Activated T-cell treated with anti-CD3 and anti-CD28 coated beads for 24 hours (primary cell): ENCODE measurements around the gene NAA15.
"Not testable (repeated sequence)": the region's sequence is repeated elsewhere in the genome, so short reads cannot be mapped to it uniquely, and the experiment has no call there.

Source experiments
- DNase-seq: peaks from one replicate; pipeline ENCODE4 v3.0.0-alpha.2; 2020; ENCODE audit warnings: low read depth

Gene NAA15

DNA sequence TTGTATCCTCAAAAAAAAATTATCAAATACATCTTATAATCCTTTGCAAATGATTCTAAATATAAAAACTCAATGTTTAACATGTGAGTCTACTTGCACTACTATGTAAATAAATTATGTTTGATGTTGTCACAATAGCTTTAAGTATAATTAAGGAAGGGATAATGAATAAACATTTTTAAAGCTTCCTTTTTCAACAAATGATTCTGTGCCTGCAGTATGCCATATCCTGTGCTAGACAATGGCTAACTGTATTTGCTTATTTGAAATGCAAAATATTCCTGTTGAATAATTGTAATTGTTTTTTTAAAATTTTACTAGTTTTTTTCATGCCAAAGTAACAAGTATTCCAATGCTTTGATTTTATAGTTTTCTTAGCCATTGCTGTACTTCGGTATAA, 60.0 kb downstream of the NAA15 start:
- no peak for DNase-seq

DNA sequence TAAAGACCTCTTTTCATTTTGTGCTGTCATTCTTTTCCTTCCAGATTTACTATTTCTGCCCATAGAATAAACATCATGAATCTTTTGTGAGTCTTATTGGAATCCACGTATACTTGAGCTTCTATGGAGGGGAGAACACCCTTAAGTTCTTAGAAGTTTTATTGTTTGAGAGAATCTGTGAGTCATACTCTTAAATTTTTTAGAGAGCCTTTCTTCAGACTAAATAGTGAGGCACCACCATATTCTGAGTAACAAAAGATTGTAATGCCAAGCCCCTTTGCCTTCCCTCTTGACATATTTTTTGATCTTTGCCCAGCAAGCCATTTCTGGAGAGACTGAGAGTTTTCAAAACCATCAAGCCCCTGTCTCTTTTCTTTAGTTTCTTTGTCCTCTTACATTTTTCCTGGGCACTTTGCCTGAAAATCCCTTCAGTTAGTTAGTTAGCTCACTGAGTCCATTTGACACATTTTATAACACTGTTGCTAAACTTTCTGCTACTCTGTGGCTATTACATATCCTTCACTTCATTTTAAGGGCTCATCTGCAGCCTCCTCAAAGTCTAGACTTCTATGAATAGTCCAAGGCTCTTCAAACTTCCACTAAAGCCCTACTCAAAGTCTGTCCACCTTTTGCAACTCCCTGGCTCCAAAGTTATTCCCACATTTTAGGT, 66.3 kb downstream of the NAA15 start:
- DNase-seq, result no peak

DNA sequence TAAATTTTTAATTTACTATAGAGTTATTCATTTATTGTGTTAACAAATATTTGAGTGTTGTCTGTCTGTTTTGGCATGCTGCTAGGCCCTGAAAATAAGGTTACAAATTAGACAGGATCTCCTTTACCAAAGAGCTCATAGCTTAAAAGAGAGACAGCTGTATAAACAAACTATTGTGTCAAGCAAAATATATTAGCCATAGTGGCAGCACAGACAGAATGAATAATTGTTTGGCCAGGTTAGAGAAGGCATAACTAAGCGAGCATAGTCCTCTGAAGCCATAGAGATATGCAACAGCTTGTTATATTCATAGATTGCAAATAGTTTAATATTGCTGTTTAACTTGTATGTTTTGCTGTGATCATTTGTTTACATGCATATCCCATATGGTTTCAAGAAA, 67.7 kb downstream of the NAA15 start:
- no peak for DNase-seq

DNA sequence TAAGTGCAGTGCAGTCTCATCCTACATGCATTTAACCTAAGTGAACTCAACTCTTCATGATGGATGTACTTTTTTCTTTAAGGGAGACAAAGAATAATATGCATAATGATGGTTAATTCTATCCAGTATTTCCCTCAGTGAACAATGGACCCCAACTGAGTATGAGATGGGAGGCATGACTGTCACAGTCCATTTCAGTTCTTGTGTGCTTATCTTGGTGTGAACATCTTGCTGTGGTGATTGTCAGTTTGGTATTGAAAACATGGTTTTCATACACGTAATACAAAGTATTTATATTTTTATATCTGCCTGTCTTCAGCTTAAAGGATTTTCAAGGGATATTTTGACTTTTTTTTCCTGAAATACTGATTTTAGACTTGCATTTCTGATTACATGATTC, 72.9 kb downstream of the NAA15 start:
- no peak for DNase-seq

DNA sequence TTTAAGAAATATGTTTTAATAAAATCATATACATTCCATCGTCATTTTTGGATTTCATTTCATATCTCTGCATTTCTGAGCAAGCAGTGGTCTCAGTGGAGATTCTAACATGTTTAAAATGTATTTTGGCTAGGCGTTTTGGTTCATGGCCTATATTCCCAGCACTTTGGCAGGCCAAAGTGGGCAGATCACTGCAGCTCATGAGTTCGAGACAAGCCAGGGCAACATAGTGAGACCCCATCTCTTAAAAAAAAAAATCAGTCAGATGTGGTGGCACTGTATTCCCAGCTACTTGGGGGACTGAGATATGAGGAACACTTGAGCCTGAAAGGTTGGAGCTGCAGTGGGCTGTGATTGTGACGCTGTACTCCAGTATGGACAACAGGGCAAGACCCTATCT, 85.1 kb downstream of the NAA15 start:
- DNase-seq, result no peak

DNA sequence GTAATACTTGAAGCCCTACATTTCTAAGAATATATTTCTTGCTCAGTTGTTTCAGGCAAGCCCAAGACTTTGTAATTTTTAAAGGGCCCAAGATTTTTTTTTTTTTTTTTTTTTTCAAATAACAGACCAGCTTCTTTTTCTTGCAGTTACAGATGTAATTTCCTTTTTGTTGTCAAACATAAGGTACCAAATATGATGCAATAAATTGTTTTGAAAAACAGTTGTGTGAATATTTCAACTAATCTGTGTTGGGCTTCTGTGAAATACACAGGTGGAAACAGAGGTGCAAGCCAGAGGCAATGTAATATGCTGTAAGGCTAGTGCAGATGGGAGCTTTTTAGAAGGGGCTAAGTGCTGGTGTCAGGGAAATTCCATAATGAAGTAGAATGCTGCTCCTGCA, 87.8 kb downstream of the NAA15 start:
- DNase-seq, result no peak

DNA sequence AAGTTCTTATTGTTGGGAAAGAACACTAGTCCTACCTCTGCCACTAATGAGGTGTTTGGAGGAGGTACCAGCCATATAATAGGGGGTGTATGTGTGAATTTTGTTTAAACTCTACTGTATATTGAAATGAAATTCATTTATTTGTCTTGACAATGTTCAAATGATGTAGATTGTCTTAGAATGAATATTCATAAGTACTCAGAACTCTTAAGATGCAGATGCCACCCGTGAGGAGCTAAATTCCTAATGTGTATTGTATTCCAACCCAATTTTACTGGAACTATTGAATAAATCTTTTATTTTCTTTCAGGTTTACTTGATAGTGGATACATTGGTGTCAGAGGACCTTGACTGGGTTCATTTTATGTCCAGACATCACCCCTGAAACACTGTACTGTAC, 88.7 kb downstream of the NAA15 start:
- no peak for DNase-seq

DNA sequence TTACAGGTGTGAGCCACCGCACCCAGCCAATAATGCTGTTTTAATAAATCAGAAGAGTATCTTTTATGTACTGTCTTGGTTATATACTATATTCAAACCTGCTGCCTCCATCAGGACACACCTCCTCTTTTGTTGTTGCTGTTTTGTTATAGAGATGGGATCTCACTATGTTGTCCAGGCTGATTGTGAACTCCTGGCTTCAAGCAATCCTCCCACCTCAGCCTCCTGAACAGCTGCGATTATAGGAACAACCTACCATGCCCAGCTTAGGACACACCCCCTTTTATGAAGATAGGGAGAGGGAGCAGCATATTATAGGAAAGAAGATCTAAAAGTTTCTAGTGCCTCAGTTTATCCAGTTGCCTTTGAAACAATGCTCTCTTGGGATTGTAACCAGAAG, 90.4 kb downstream of the NAA15 start:
- DNase-seq, result no peak

DNA sequence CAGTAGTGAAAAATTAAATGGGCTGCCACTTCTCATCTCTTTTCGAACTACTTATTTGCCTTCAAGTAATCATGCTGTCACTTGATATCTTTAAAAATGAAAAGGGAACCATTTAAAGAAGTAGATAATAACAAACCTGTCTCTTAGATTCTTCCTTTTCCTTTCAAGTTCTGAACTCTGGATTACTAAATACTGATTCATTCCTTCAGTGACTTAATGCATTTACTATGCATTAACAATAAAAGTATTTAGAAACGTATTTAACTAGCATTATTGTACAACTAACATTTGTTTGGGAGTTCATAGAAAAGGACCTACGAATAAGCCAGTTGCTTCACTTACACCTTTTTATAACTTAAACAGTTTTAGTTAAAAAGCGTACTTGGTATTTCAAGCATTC, 91.5 kb downstream of the NAA15 start:
- DNase-seq, result no peak

DNA sequence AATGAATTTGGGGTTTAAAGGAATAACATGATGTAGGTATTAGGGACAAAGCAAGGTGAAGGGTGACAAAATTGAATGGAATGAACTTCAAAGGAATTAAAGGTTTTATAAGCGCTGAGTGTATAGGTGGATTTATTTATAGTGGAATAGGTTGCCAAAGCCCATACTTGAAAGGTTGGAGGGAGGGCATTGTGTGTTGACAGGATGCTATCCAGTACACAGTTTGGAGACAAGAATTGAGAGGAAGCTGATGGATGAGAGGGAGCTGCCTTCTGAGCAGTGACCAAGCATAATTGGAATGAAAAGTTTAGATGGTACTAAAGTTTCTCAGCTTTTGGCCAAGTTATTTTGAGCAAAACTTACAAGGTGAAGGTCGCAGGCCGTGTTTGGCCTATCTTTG, 100.1 kb downstream of the NAA15 start:
- no peak for DNase-seq

DNA sequence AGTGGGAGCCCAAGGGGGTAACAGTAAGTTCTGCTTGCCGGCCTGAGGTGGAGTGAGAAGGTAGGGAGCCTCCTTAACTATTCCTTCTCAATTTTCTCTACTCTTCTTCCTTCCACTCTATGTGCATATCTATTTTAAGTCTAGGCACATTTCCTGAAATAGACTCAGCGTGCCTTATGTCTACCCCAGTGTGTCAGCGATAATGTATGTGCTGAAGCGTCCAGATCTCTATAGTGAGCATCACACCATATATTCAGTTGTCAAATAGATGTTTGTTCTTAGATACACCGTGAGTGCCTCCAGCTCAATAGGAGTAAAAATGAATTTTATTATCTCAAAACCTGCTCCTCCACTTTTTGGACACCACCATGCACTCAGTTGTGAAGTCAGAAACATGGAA, 101.1 kb downstream of the NAA15 start:
- DNase-seq, result no peak

DNA sequence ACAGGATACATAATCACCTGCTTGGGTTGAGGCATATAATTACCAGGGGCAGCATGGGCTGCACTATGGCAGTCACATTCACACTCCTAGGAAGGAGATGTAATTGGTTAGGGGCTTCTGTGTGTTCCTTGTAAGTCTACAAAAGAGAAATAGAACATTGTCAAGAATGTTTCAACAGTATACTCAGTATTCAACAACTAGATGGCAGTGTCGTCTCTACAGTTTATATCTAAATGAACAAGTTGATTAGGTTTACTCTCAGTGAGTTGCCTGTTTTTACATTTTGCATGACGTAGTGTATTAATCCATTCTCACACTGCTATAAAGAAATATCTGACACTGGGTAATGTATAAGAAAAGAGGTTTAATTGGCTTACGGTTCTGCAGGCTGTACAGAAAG, 102.2 kb downstream of the NAA15 start:
- no peak for DNase-seq

DNA sequence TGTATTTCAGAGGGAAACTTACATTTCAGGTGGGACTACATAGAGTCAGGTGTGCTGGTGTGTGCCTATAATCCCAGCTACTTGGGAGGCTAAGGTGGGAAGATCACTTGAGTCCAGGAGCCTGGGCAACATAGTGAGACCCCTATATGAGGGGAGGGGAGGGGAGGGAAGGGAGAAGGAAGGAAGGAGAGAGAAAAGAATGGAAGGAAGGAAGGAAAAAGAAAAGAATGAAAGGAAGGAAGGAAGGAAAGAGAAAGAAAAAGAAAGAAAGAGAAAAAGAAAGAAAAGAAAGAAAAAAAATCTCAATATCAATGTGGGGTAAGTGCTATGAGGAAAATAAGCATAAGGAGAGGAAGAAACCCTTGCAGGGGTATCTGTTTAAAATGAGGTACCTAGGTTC, 109.0 kb downstream of the NAA15 start:
- no peak for DNase-seq

DNA sequence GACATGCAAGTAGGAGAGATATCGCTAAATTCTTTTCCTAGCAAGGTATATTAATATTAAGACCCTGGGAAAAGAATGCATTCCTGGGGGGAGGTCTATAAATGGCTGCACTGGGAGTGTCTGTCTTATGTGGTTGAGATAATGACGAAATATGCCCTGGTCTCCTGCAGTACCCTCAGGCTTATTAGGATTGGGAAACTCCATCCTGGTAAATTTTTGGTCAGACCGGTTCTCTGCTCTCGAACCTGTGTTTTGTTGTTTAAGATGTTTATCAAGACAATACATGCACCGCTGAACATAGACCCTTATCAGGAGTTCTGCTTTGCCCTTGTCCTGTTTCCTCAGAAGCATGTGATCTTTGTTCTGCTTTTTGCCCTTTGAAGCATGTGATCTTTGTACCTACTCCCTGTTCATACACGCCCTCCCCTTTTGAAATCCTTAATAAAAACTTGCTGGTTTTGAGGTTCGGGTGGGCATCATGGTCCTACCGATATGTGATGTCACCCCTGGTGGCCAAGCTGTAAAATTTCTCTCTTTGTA, 113.4 kb downstream of the NAA15 start:
- DNase-seq, result not testable (repeated sequence)

DNA sequence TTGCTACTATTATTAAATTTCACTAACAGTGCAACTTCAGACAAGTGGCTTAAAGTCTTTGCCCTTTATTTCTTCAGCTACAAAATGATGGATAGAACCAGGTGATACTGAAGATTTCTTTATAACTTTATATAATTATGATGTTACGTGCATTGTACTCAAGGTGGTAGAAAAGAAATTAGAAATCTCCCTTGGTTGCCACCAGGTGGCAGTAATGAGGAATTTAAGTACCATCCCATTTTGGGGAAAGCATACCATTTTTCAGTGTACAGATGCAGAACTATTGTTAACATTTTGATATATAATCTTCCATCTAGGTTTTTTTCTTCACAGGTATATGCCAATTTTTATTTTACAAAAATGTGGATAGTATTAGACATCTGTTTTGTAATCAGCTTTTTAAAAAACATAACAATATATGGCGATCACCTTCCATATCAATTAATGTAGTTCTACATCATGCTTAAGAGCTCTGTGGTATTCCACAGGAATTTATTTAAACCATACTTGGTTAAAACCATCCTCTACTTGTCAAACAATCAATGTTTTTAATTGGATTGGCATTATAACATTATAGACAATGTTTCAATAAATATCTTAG, 114.9 kb downstream of the NAA15 start:
- no peak for DNase-seq

DNA sequence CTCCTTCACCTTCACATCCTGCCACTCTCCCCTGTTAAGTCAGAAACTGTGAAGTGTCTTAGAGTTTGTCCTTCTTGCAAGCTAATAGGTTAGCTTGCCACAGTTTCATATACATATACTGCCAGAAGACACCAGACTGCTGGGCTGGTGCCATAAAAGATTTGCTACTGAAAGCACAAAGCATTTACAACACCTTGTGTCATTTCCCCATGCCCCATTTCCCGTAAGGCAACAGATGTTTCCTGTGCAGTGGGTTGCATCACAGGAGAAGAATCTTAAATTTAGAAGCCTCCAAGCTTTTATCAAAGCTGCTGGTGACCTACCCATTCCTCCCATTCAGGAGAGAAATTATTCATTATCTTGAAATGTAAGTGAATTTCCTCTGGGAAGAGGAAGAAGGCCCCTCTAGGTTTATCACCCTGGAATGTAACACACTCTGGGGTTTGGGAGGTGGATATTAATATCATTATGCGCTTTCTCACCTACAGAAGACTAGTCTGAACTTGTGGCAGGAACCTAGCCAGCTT, 118.1 kb downstream of the NAA15 start:
- no peak for DNase-seq

DNA sequence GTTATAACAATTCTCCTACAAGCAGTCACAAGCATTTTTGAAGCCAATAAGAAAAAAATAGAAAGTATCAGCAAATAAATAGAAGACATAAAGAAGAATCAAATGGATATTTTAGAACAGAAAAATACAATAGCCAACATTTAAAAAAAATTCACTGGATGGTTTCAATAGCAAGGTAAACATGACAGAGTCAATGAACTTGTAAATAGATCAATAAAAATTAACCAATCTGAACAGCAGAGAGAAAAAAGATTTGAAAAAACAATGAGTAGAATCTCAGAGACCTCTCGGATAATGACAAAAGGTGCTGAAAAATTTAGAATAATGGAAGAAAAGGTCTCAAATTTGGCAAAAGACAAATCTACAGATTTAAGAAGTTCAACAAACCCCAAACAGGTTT, 119.3 kb downstream of the NAA15 start:
- no peak for DNase-seq

DNA sequence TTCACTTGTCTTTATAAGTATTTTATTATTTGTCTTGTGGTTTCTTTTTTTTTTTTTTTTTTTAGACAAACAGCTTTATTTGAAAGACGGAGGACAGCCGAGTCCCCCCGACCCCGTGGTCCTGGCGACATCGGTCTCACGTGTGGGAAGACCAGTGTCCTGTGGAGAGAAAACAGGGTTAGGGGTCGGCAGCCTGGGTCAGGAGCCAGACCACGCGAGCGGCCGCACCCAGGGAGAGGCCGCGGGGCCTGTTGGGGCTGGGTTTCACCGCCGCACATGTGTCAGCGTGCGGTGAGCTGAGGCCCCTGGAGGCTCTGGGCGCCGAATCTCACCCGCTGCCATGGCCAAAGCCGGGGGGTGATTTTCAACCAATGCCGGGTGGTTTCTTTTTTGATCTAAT, 134.8 kb downstream of the NAA15 start:
- DNase-seq, result no peak

DNA sequence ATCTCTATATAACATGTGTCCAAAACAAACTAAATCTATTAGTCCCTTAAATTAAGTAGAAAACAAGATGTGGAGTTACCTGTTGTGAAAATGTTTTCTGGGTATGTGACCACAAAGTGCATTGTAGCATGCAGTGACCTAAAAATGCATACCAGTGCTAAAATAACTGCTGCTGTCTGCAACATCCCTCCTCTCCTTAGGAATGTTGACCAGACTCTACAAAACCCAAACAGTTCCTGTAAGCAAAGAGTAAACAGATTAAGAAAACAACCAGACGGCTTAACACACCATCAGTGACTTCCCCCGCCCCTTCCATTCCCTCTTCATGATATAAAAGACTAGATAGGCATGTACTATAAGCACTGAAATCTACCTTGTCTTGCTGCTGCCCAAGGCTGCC, 136.8 kb downstream of the NAA15 start:
- DNase-seq, result no peak

DNA sequence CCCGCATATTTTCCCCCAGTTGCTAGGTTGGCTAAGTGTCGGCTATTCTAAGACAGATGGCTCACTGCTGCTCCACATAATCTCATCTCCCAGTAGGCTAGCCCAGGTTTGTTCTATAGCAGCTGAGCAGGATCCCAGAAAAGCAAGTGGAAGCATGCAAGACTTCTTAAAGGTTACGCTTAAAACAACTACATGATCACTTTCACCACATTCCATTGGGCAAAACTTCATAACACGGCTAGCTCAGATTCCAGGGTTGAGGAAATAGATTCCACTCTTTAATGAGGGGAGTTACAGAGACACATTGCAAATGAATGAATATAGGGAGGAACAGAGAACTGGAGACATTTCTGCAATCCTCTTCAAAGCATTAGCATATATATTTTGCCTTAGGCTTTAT, 139.7 kb downstream of the NAA15 start:
- DNase-seq, result no peak

DNA sequence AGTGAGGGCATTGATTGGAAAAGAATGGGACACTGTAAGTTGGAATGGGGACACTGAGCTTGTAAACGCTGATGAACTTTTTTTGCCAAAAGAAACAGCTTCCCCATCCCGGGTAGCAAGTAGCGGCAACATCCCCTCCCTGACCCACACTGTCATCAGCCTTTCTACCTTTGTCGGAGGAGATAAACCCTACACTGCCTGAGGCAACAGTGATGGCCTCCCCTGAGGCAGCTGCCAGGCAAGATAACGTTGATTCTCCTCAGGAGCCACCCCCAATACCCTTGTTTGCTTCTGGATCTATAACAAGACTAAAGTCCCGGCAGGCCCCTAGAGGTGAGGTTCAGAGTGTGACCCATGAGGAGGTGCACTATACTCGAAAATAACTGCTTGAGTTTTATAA, 142.4 kb downstream of the NAA15 start:
- DNase-seq, result no peak

DNA sequence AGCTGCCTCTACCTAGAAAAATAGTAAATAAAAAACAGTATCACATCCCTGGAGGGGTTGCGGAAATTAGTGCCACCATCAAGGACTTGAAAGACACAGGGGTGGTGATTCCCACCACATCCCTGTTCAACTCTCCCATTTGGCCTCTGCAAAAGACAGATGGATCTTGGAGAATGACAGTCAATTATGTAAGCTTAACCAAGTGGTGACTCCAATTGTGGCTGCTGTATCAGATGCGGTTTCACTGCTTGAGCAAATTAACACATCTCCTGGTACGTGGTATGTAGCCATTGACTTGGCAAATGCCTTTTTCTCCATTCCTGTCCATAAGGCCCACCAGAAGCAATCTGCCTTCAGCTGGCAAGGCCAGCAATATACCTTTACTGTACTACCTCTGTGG, 143.6 kb downstream of the NAA15 start:
- not testable (repeated sequence) for DNase-seq

DNA sequence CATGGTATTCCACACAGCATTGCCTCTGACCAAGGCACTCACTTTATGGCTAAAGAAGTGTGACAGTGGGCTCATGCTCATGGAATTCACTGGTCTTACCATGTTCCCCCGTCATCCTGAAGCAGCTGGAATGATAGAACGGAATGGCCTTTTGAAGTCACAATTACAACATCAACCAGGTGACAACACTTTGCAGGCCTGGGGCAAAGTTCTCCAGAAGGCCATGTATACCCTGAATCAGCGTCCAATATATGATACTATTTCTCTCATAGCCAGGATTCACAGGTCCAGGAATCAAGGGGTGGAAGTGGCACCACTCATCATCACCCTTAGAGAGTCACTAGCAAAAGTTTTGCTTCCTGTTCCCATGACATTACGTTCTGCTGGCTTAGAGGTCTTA, 145.8 kb downstream of the NAA15 start:
- not testable (repeated sequence) for DNase-seq

DNA sequence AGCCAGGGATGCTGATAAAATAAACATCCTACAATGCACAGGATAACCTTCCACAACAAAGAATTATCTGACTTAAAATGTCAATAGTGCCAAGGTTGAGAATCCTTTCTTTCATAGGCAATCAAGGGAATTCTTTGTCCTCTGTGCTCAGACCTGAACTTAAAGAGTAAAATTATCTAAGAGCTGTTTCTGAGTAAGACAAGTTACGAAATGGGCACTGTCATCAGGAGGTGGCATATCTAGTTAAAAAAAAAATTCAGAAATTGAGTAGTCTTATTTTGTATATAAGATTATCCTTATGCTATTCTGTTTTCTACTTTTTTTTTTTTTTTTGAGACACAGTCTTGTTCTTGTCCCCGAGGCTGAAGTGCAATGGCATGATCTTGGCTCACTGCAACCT, 149.3 kb downstream of the NAA15 start:
- DNase-seq, result no peak
